Esophagus muscularis mucosa (tissue), 4 donors: Measurements from ENCODE around the gene CHP1. TPM values are rescaled to one million over a fixed set of nuclear protein-coding genes. Genes with fewer than 3 reads are reported as not detected.
"Not testable (repeated sequence)": the region's sequence is repeated elsewhere in the genome, so short reads cannot be mapped to it uniquely, and the experiment has no call there.

Experiments used
- DNase-seq: peaks from one replicate; pipeline ENCODE4 v3.0.0-alpha.2; 2017; ENCODE audit errors: extremely low spot score
- H3K27ac ChIP-seq, 4 donors: fragments of 200-600 bp; sonication (generic); replicated peaks in 1 of 4; 1 replicate in 3 of 4; 2 replicates in 1 of 4; pipeline ENCODE4 v1.5.1; 2016 to 2019; ENCODE audit warnings: mild to moderate bottlenecking in 1 of 4
- H3K27me3 ChIP-seq, 4 donors: fragments of 200-600 bp; sonication (generic); one replicate each; pipeline versions ENCODE4 v1.5.1 to v1.6.0; 2016 to 2019
- H3K36me3 ChIP-seq, 4 donors: fragments of 200-600 bp; sonication (generic); one replicate each; pipeline ENCODE4 v1.5.1; 2016 to 2019
- H3K4me1 ChIP-seq, 4 donors: fragments of 200-600 bp; sonication (generic); one replicate each; pipeline ENCODE4 v1.5.1; 2016 to 2019
- H3K4me3 ChIP-seq, 4 donors: fragments of 200-600 bp; sonication (generic); 1 replicate in 2 of 4; 2 replicates in 2 of 4; pipeline ENCODE4 v1.5.1; 2016 to 2019; ENCODE audit warnings: mild to moderate bottlenecking in 4 of 4, moderate library complexity in 1 of 4
- H3K9me3 ChIP-seq, 4 donors: fragments of 200-600 bp; sonication (generic); 1 replicate in 3 of 4; 2 replicates in 1 of 4; pipeline ENCODE4 v1.5.1; 2016 to 2019
- EP300 ChIP-seq: sonication (generic); formaldehyde crosslinking; IDR thresholded peaks from one replicate; pipeline ENCODE4 v1.6.1; 2017; ENCODE audit warnings: antibody characterized with exemption
- POLR2A ChIP-seq: fragments of 450-650 bp; IDR thresholded peaks from one replicate; pipeline ENCODE4 v1.6.1; 2017; ENCODE audit warnings: antibody characterized with exemption, moderate library complexity, mild to moderate bottlenecking, low read depth
- POLR2AphosphoS5 ChIP-seq, 2 donors: sonication (generic); formaldehyde crosslinking; IDR thresholded peaks; one replicate each; pipeline ENCODE4 v1.6.1; 2017; ENCODE audit warnings: antibody characterized with exemption in 2 of 2
- WGBS: methylation state at CpG from one replicate; pipeline ENCODE4 v1.1.5; 2018; 5-methylcytosine and 5-hydroxymethylcytosine counted together
- intact Hi-C: fragments of 100-400 bp; cut with DNase I; formaldehyde crosslinking; loops from one replicate; pipeline ENCODE4 v1.15.1; 2023
- total RNA-seq, 4 donors: library from RNA; depleted of rRNA; stranded (reverse); fragments of >200 nt; gene quantifications; one replicate each; pipeline versions ENCODE4 v1.1.0 to v1.2.1, GENCODE V29; 2016
- TF ChIP-seq, protein P1 (sequence below), 3 experiments: fragments of 200-600 bp in 2 of 3; fragments of 450-650 bp in 1 of 3; sonication (generic) in 2 of 3; IDR thresholded peaks; one replicate each; pipeline ENCODE4 v1.5.1; 2017 to 2019; ENCODE audit warnings: antibody characterized with exemption in 3 of 3, mild to moderate bottlenecking in 2 of 3, moderate library complexity in 1 of 3

CHP1 gene
- total RNA-seq, 4 donors from 2014 or later, result 67.3 to 108 (median 94.5) TPM

DNA sequence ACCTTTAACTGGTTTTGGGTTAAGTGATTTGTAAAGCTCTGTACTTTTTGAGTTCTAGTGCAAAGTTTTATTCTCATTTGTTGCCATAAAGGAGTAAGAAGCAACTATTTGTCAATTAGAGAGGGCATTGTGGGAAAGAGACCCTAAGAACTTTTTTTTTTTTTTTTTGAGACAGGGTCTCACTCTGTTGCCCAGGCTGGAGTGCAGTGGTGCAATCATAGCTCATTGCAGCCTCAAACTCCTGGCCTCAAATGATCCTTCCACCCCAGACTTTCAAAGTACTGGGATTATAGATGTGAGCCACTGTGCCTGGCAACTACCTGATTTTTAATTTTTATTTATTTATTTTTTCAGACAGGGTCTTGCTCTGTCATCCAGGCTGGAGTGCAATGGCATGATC is 4.9 kb downstream of the CHP1 start:
- no peak overlapping the region for H3K4me3 ChIP-seq
- H3K27me3 ChIP-seq, result no peaks in the 10 kb centered on the region
- TF ChIP-seq POLR2A, result no peak
- TF ChIP-seq, protein P1, sequence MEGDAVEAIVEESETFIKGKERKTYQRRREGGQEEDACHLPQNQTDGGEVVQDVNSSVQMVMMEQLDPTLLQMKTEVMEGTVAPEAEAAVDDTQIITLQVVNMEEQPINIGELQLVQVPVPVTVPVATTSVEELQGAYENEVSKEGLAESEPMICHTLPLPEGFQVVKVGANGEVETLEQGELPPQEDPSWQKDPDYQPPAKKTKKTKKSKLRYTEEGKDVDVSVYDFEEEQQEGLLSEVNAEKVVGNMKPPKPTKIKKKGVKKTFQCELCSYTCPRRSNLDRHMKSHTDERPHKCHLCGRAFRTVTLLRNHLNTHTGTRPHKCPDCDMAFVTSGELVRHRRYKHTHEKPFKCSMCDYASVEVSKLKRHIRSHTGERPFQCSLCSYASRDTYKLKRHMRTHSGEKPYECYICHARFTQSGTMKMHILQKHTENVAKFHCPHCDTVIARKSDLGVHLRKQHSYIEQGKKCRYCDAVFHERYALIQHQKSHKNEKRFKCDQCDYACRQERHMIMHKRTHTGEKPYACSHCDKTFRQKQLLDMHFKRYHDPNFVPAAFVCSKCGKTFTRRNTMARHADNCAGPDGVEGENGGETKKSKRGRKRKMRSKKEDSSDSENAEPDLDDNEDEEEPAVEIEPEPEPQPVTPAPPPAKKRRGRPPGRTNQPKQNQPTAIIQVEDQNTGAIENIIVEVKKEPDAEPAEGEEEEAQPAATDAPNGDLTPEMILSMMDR (IDR thresholded peaks at IDR 0.05), result no peak
- TF ChIP-seq EP300, result no peak
- no peak for TF ChIP-seq POLR2AphosphoS5 (IDR thresholded peaks at IDR 0.05)
- DNase-seq, result no peak
- H3K9me3 ChIP-seq, result no peaks in the 10 kb centered on the region
- H3K36me3 ChIP-seq, result peaks cover 0 to under 1% (median 0%) of the 10 kb centered on the region in 4 donors
- no peak overlapping the region for H3K27ac ChIP-seq
- peaks cover 17 to 31% (median 23%) of the 10 kb centered on the region in 4 donors for H3K4me1 ChIP-seq
- intact Hi-C loops, result no loop called here

DNA sequence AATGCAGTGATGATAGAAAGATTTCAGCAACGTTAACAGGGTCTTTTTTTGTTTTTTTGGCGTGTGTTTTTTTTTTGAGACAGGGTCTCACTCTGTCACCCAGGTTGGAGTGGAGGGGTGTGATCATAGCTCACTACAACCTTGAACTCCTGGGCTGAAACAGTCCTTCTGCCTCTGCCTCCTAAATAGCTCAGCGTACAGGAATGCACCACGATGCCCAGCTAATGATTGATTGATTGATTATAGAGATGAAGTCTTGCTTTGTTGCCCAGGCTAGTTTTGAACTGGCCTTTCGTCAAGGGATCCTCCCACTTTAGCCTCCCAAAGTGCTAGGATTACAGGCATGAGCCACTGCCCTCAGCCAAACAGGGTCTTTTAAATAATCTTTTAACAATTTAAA is 7.0 kb downstream of the CHP1 start:
- intact Hi-C loops, result no loop called here
- Histone ChIP-seq H3K27ac (no peak overlapping the region), H3K36me3 (peaks cover 0 to 10% (median 0%) of the 10 kb centered on the region in 4 donors), H3K27me3 (no peaks in the 10 kb centered on the region), H3K4me1 (peaks cover 3 to 20% (median 15%) of the 10 kb centered on the region in 4 donors), H3K9me3 (no peaks in the 10 kb centered on the region), H3K4me3 (no peak overlapping the region)
- no peak for DNase-seq
- WGBS, result 57% methylated on average over 5 of the region's 5 CpGs
- no peak for TF ChIP-seq EP300
- TF ChIP-seq POLR2A, result no peak
- TF ChIP-seq, protein P1 (IDR thresholded peaks at IDR 0.05), result no peak
- TF ChIP-seq POLR2AphosphoS5 (IDR thresholded peaks at IDR 0.05), result no peak

DNA sequence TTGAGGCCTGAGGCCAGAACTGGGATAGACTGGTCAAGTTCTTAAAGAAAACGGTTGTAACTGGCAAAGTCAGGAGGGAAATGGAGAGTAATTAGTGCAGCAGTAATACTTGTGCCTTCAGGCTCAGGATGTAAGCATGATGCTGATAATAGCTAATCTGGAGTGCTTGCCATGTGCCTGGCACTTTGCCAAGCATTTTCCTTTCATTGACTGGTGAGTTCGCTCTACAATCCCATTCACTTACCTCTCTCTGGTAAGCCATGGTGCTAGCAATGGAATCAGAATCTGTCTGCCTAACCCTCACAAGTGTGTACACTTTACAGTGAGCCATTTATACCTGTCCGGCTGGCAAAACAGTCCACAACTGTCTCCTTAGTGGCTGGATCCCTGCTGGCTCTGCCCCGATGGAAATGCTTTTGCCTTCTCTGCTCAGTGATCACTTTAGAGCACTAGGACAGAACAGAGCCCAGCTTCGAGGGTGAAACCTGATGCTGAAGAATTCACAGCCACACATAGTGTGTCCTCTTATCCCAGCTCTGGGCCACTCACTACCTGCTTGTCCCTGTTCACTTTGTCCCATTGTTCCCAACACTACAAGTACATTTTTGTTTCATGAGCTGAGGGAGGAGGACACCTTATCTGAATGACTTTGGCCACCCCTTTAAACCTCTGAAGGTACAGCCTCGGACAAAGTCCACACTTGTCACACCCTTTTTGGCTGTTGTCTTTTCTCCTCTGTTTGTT is 10.3 kb downstream of the CHP1 start:
- TF ChIP-seq POLR2AphosphoS5 (IDR thresholded peaks at IDR 0.05), result no peak
- no peak for TF ChIP-seq POLR2A
- TF ChIP-seq, protein P1 (IDR thresholded peaks at IDR 0.05), result no peak
- no peak for TF ChIP-seq EP300
- WGBS, result 82% methylated on average over 6 of the region's 6 CpGs

DNA sequence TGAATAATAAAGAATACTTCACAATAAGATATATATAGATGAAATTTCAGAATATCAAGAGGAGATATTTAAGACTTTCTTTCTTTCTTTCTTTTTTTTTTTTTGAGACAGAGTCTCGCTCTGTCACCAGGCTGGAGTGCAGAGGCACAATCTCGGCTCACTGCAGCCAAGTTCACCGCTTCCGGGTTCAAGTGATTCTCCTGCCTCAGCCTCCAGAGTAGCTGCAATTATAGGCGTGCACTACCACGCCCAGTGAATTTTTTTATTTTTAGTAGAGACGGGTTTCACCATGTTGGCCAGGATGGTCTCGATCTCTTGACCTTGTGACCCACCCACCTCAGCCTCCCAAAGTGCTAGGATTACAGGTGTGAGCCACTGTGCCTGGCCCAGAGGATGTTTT is 19.7 kb downstream of the CHP1 start:
- intact Hi-C loops, H3K27me3 ChIP-seq, H3K27ac ChIP-seq, H3K4me3 ChIP-seq, DNase-seq, H3K9me3 ChIP-seq: not testable (repeated sequence)
- WGBS, result 90% methylated on average over 8 of the region's 8 CpGs
- peaks cover 0 to 59% (median 23%) of the 10 kb centered on the region in 4 donors for H3K36me3 ChIP-seq
- H3K4me1 ChIP-seq, result peaks cover 4 to 13% (median 11%) of the 10 kb centered on the region in 4 donors

More for the DNA sequence above, 10.3 kb downstream of the CHP1 start:
- DNase-seq, result no peak
- Histone ChIP-seq H3K27ac (no peak overlapping the region), H3K9me3 (no peaks in the 10 kb centered on the region), H3K4me1 (peaks cover 0 to 9% (median 4%) of the 10 kb centered on the region in 4 donors), H3K36me3 (peaks cover 0 to 41% (median 23%) of the 10 kb centered on the region in 4 donors), H3K4me3 (no peak overlapping the region), H3K27me3 (no peaks in the 10 kb centered on the region)
- intact Hi-C loops, result no loop called here

DNA sequence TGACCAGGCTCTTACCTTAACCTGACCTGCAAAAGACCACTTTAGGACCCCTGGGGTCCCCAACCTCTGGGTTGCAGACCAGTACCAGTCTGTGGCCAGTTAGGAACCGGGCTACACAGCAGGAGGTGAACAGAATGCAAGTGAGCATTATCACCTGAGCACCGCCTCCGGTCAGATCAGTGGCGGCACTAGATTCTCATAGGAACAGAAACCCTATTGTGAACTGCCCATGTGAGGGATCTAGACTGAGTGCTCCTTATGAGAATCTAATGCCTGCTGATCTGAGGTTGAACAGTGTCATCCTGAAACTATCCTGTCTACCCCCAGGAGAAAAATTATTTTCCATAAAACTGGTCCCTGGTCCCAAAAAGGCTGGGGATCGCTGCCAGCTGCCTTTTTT is 20.3 kb downstream of the CHP1 start:
- intact Hi-C loops, result no loop called here
- no peak overlapping the region for H3K27ac ChIP-seq
- H3K27me3 ChIP-seq, result no peaks in the 10 kb centered on the region
- no peak for DNase-seq
- 95% methylated on average over 5 of the region's 5 CpGs for WGBS
- TF ChIP-seq POLR2AphosphoS5 (IDR thresholded peaks at IDR 0.05) (no peak), POLR2A (no peak)
- TF ChIP-seq, protein P1 (IDR thresholded peaks at IDR 0.05), result no peak
- no peaks in the 10 kb centered on the region for H3K9me3 ChIP-seq
- H3K4me1 ChIP-seq, result peaks cover 4 to 13% (median 11%) of the 10 kb centered on the region in 4 donors
- no peak overlapping the region for H3K4me3 ChIP-seq
- peaks cover 0 to 54% (median 19%) of the 10 kb centered on the region in 4 donors for H3K36me3 ChIP-seq
